Mesothelial cell of epicardium (in vitro differentiated cells): ENCODE measurements around the gene ASB1. TPM values are rescaled to one million over a fixed set of nuclear protein-coding genes. Genes with fewer than 3 reads are reported as not detected.

Source experiments
- DNase-seq, 2 experiments: peaks; one replicate each; pipeline ENCODE4 v3.0.0; 2021; ENCODE audit warnings: low spot score in 2 of 2; ENCODE audit not compliant: unreplicated experiment in 2 of 2
- H3K27ac Mint-ChIP-seq: 2 replicates; pipeline ENCODE4 v1.8.0; 2021; ENCODE audit warnings: mixed read lengths
- H3K27me3 Mint-ChIP-seq: 2 replicates; pipeline ENCODE4 v1.8.0; 2021; ENCODE audit warnings: low read depth, mixed read lengths
- H3K36me3 Mint-ChIP-seq: 2 replicates; pipeline ENCODE4 v1.8.0; 2021; ENCODE audit warnings: mixed read lengths
- H3K4me1 Mint-ChIP-seq: 2 replicates; pipeline ENCODE4 v1.8.0; 2021; ENCODE audit warnings: mixed read lengths
- H3K4me3 Mint-ChIP-seq: 2 replicates; pipeline ENCODE4 v1.8.0; 2021; ENCODE audit warnings: mild to moderate bottlenecking, moderate library complexity, mixed read lengths
- H3K9me3 Mint-ChIP-seq: 2 replicates; pipeline ENCODE4 v1.8.0; 2021; ENCODE audit warnings: mixed read lengths
- CTCF ChIP-seq: fragments of 200-600 bp; sonication (generic); IDR thresholded peaks from one replicate; pipeline ENCODE4 v1.5.0; 2021; ENCODE audit warnings: antibody characterized with exemption; ENCODE audit not compliant: unreplicated experiment
- total RNA-seq: library from RNA; stranded (reverse); gene quantifications from 3 replicates; pipeline ENCODE4 v1.2.1, GENCODE V29; 2021

ASB1 gene
- total RNA-seq, 1 donor from 2014 or later: 33.2 TPM

DNA sequence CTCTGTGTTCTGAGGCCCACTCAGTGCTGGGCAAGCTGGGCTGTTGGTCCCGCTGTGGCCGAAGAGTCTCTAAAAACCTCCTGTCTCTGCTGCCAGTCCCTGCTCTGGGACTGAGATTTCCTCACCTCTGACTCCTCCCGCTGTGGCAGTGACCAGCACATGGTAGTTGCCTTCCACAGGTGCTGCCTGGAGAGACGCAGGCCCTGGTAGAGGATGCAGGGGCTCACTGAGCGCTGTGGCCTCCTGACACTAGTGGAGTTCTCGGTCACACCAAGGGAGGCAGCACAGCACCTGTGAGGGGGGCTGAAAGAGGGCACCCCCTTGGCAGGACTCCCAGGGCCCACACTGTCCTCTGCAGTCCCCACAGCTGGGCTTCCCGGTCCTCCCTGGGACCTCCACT lies 3.8 kb upstream of the ASB1 start:
- TF ChIP-seq CTCF: no peak
- Mint-ChIP-seq H3K9me3 (no peaks in the 10 kb centered on the region), H3K27ac (peak overlapping the region; percentile 47), H3K4me3 (no peak overlapping the region), H3K27me3 (no peaks in the 10 kb centered on the region), H3K4me1 (peaks cover 47% of the 10 kb centered on the region), H3K36me3 (peaks cover 1% of the 10 kb centered on the region)
- DNase-seq: no peak

- TF ChIP-seq CTCF: no peak
- no peak for DNase-seq
- Mint-ChIP-seq H3K4me1 (peaks cover 48% of the 10 kb centered on the region), H3K27ac (no peak overlapping the region), H3K27me3 (no peaks in the 10 kb centered on the region), H3K4me3 (peak overlapping the region; percentile 39), H3K36me3 (peaks cover 2% of the 10 kb centered on the region), H3K9me3 (no peaks in the 10 kb centered on the region)
Observed at GRCh38 chr2:238423561-238424312, 3.0 kb upstream of the ASB1 start.

DNA sequence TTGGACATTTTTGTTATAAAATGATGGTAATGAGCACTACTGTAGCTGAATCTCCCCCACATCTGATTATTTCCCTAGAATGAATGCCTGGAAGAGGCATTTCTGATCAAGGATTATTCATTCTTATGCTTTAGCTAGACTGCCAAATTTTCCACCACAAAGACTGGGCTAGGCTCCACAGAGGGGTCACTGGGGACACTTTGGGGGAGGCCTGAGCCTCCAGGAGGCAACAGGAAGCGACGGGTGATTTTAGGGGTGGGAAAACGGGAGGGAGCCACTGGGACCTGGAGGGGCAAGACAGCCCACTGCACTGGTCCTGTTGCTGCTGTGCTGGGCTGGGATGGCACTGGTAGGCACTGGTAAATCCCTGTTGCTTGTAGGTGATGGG lies 2.4 kb upstream of the ASB1 start:
- H3K36me3 Mint-ChIP-seq: peaks cover 3% of the 10 kb centered on the region
- H3K4me3 Mint-ChIP-seq: peak overlapping the region; percentile 39
- H3K9me3 Mint-ChIP-seq: no peaks in the 10 kb centered on the region
- no peaks in the 10 kb centered on the region for H3K27me3 Mint-ChIP-seq
- DNase-seq: no peak
- no peak for TF ChIP-seq CTCF
- H3K27ac Mint-ChIP-seq: peak overlapping the region; percentile 73
- peaks cover 46% of the 10 kb centered on the region for H3K4me1 Mint-ChIP-seq

DNA sequence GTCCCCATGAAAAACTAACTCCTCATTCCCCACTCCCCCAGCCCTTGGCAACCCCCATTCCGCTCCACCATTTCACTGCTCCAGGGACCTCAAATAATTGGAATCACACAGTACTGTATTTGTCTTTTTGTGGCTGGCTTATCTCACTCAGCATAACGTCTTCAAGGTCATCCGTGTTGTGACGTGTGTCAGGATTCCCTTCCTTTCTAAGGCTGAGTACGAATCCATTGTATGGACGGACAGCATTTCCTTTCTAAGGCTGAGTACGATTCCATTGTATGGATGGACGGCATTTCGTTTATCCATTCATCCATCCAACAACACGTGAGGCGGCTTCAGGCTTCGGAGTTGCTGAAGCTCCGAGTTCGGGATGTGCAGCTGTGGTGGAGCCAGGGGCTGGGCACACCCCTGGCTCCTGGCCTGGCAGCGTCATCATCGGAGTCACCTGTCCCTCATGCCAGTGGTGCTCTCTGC lies 1.2 kb upstream of the ASB1 start:
- DNase-seq: no peak
- Mint-ChIP-seq H3K9me3 (peaks cover 7% of the 10 kb centered on the region), H3K27me3 (no peaks in the 10 kb centered on the region), H3K27ac (no peak overlapping the region), H3K4me1 (peaks cover 40% of the 10 kb centered on the region), H3K4me3 (peak overlapping the region; percentile 36), H3K36me3 (peaks cover 12% of the 10 kb centered on the region)
- no peak for TF ChIP-seq CTCF

DNA sequence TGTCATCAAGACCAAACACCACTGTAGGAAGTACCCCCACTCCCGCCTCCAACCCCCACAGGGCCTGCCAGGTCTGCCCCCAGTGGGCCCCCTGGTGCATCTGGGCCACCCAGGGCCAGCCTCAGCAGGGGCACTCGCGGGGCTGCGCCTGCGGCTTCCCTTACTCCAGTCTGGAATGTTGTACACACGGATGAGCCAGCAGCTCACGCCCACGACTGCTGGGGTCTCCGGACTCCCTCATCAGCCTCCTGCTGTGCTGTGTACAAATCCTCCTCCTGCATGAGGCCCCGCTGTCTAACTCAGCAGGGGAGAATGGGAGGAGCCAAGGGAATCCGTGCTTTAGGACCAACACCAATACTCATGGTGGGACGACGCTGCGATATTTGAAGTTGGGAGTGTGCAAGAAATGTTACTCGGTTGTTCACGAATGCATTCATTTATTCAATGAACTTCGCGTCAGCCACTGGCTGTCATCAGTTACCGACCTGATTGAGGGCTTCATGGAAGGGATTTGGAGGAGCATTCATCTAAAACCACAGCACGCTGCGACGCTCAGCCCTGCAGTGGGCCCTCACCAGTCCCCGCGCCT lies 654 bp upstream of the ASB1 start:
- peaks cover 9% of the 10 kb centered on the region for H3K9me3 Mint-ChIP-seq
- H3K27ac Mint-ChIP-seq: peak overlapping the region; percentile 83
- TF ChIP-seq CTCF: no peak
- H3K4me1 Mint-ChIP-seq: peaks cover 35% of the 10 kb centered on the region
- H3K27me3 Mint-ChIP-seq: no peaks in the 10 kb centered on the region
- H3K36me3 Mint-ChIP-seq: peaks cover 17% of the 10 kb centered on the region
- no peak for DNase-seq
- H3K4me3 Mint-ChIP-seq: peak overlapping the region; percentile 83
